ENCODE measurements around the gene ALDH8A1.

GRCh38 chr6:134920422-134920821 lies 29.5 kb downstream of the ALDH8A1 start:
- no peak for TF ChIP-seq POLR2A (IDR thresholded peaks at IDR 0.05)
- TF ChIP-seq, protein P1, sequence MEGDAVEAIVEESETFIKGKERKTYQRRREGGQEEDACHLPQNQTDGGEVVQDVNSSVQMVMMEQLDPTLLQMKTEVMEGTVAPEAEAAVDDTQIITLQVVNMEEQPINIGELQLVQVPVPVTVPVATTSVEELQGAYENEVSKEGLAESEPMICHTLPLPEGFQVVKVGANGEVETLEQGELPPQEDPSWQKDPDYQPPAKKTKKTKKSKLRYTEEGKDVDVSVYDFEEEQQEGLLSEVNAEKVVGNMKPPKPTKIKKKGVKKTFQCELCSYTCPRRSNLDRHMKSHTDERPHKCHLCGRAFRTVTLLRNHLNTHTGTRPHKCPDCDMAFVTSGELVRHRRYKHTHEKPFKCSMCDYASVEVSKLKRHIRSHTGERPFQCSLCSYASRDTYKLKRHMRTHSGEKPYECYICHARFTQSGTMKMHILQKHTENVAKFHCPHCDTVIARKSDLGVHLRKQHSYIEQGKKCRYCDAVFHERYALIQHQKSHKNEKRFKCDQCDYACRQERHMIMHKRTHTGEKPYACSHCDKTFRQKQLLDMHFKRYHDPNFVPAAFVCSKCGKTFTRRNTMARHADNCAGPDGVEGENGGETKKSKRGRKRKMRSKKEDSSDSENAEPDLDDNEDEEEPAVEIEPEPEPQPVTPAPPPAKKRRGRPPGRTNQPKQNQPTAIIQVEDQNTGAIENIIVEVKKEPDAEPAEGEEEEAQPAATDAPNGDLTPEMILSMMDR (IDR thresholded peaks at IDR 0.05), result no peak
- TF ChIP-seq POLR2AphosphoS5 (IDR thresholded peaks at IDR 0.05), result no peak
- no peak for TF ChIP-seq EP300 (IDR thresholded peaks at IDR 0.05)

All from stomach (tissue), 4 donors.